Endodermal cell (in vitro differentiated cells): ENCODE results near the gene PRSS8. TPM values are rescaled to one million over a fixed set of nuclear protein-coding genes. Genes with fewer than 3 reads are reported as not detected.
A peak's percentile ranks its signal among the peaks of the same experiment; 100 is the strongest.

Experiments
- DNase-seq: peaks from one replicate; pipeline ENCODE4 v3.0.0-alpha.2; 2017
- H3K27ac ChIP-seq: 2 replicates; pipeline ENCODE4 v1.5.1; 2013; ENCODE audit warnings: mild to moderate bottlenecking, low read depth, low read length, moderate library complexity
- H3K27me3 ChIP-seq: 2 replicates; pipeline ENCODE4 v1.6.1; 2013; ENCODE audit warnings: mild to moderate bottlenecking, low read length, moderate library complexity; ENCODE audit not compliant: insufficient read depth, control insufficient read depth, poor library complexity, severe bottlenecking
- H3K36me3 ChIP-seq: 2 replicates; pipeline ENCODE4 v1.7.0; 2013; ENCODE audit warnings: mild to moderate bottlenecking, low read length, moderate library complexity; ENCODE audit not compliant: control insufficient read depth, insufficient read depth
- H3K4me1 ChIP-seq: one replicate; pipeline ENCODE4 v1.7.0; 2013; ENCODE audit warnings: low read length; ENCODE audit not compliant: control insufficient read depth, insufficient read depth
- H3K4me3 ChIP-seq: 2 replicates; pipeline ENCODE4 v1.5.1; 2013; ENCODE audit warnings: mild to moderate bottlenecking, low read length, moderate library complexity
- H3K9ac ChIP-seq: 2 replicates; pipeline ENCODE4 v1.6.1; 2013; ENCODE audit warnings: mild to moderate bottlenecking, low read length, moderate library complexity; ENCODE audit not compliant: poor library complexity, severe bottlenecking; ENCODE audit errors: extremely low read depth
- H3K9me3 ChIP-seq: 2 replicates; pipeline ENCODE4 v1.6.1; 2013; ENCODE audit warnings: mild to moderate bottlenecking, low read length, moderate library complexity; ENCODE audit not compliant: control insufficient read depth
- H3K27ac Mint-ChIP-seq: 2 replicates; pipeline ENCODE4 v1.8.0; 2020; ENCODE audit warnings: mixed read lengths
- H3K27me3 Mint-ChIP-seq: 2 replicates; pipeline ENCODE4 v1.8.0; 2021; ENCODE audit warnings: mild to moderate bottlenecking, mixed read lengths; ENCODE audit not compliant: insufficient read depth
- H3K36me3 Mint-ChIP-seq: 2 replicates; pipeline ENCODE4 v1.8.0; 2020; ENCODE audit warnings: low read depth, mixed read lengths
- H3K4me1 Mint-ChIP-seq: 2 replicates; pipeline ENCODE4 v1.8.0; 2020; ENCODE audit warnings: mixed read lengths
- H3K4me3 Mint-ChIP-seq: 2 replicates; pipeline ENCODE4 v1.8.0; 2020; ENCODE audit warnings: mild to moderate bottlenecking, moderate library complexity, mixed read lengths
- H3K9me3 Mint-ChIP-seq: 2 replicates; pipeline ENCODE4 v1.8.0; 2020; ENCODE audit warnings: mild to moderate bottlenecking, mixed read lengths
- CTCF ChIP-seq: fragments of 200-600 bp; sonication (generic); conservative IDR thresholded peaks from 2 replicates; pipeline ENCODE4 v1.5.0; 2021; ENCODE audit warnings: antibody characterized with exemption, mild to moderate bottlenecking
- WGBS, 2 experiments: methylation state at CpG; one replicate each; pipeline versions ENCODE4 v1.1.5 to v1.1.7; 2013; ENCODE audit warnings: missing lambda C conversion rate in 2 of 2, mixed read lengths in 1 of 2; ENCODE audit not compliant: insufficient coverage in 1 of 2, insufficient read length in 1 of 2; 5-methylcytosine and 5-hydroxymethylcytosine counted together
- total RNA-seq, 2 donors: library from RNA; stranded (reverse); fragmentation: NEBNext Ultra II Directional in 1 of 2; extraction: Animal tissue kit (Norgen Biotek cat#: 25700) in 1 of 2; gene quantifications; 2 replicates in 1 of 2; 3 replicates in 1 of 2; pipeline ENCODE4 v1.2.1, GENCODE V29; 2021

PRSS8 gene
- total RNA-seq, 2 donors from 2014 or later: 79.7 to 80.1 TPM

GRCh38 chr16:31117384-31118222 lies 17.9 kb downstream of the PRSS8 start, which contains the start of gene KAT8:
Gene KAT8, plus strand, starts transcription at chr16:31117664. Its CDS starts 18 bp downstream, at chr16:31117682.
- Mint-ChIP-seq H3K36me3 (peaks cover 35% of the 10 kb centered on the region), H3K4me1 (peaks cover 7% of the 10 kb centered on the region), H3K27me3 (no peaks in the 10 kb centered on the region), H3K9me3 (no peaks in the 10 kb centered on the region), H3K27ac (peak within 1 kb of the TSS; percentile 95), H3K4me3 (peak within 1 kb of the TSS; percentile 79)
- Histone ChIP-seq H3K9me3 (no peaks in the 10 kb centered on the region), H3K27me3 (no peaks in the 10 kb centered on the region), H3K9ac (peak within 1 kb of the TSS; percentile 72), H3K27ac (peak within 1 kb of the TSS; percentile 81), H3K36me3 (peaks cover 42% of the 10 kb centered on the region), H3K4me1 (no peaks in the 10 kb centered on the region), H3K4me3 (peak within 1 kb of the TSS; percentile 89)
- 0% methylated on average over 23 to 66 of the region's 68 CpGs for WGBS, 2 experiments
- no peak for TF ChIP-seq CTCF
- peak; percentile 99 for DNase-seq

GRCh38 chr16:31114468-31114867 lies 21.1 kb downstream of the PRSS8 start:
- Mint-ChIP-seq H3K9me3 (no peaks in the 10 kb centered on the region), H3K27me3 (no peaks in the 10 kb centered on the region), H3K4me3 (no peak overlapping the region), H3K4me1 (peaks cover 7% of the 10 kb centered on the region), H3K36me3 (peaks cover 35% of the 10 kb centered on the region), H3K27ac (no peak overlapping the region)
- H3K4me3 ChIP-seq: no peak overlapping the region
- DNase-seq: no peak
- no peaks in the 10 kb centered on the region for H3K4me1 ChIP-seq
- no peak overlapping the region for H3K27ac ChIP-seq
- no peak overlapping the region for H3K9ac ChIP-seq
- no peaks in the 10 kb centered on the region for H3K9me3 ChIP-seq
- 94 to 98% methylated on average over 6 to 8 of the region's 8 CpGs for WGBS, 2 experiments
- H3K27me3 ChIP-seq: no peaks in the 10 kb centered on the region
- TF ChIP-seq CTCF: no peak
- peaks cover 39% of the 10 kb centered on the region for H3K36me3 ChIP-seq

GRCh38 chr16:31113121-31114120 lies 22.1 kb downstream of the PRSS8 start:
- WGBS, 2 experiments: 91 to 93% methylated on average over 5 of the region's 5 CpGs
- H3K4me3 ChIP-seq: no peak overlapping the region
- Mint-ChIP-seq H3K4me1 (peaks cover 6% of the 10 kb centered on the region), H3K27me3 (no peaks in the 10 kb centered on the region), H3K9me3 (no peaks in the 10 kb centered on the region), H3K36me3 (peaks cover 34% of the 10 kb centered on the region), H3K4me3 (no peak overlapping the region), H3K27ac (no peak overlapping the region)
- H3K4me1 ChIP-seq: no peaks in the 10 kb centered on the region
- no peak for DNase-seq
- no peak overlapping the region for H3K27ac ChIP-seq
- no peaks in the 10 kb centered on the region for H3K27me3 ChIP-seq
- no peaks in the 10 kb centered on the region for H3K9me3 ChIP-seq
- no peak for TF ChIP-seq CTCF
- H3K9ac ChIP-seq: no peak overlapping the region
- H3K36me3 ChIP-seq: peaks cover 33% of the 10 kb centered on the region
